C4-2B (cell line): Measurements from ENCODE around the gene SPSB1.

Source experiments
- H3K27ac ChIP-seq: fragments of 450-650 bp; 2 replicates; pipeline ENCODE4 v1.5.1; 2017
- ZFX ChIP-seq: fragments of 450-650 bp; IDR thresholded peaks from 2 replicates; pipeline ENCODE4 v1.6.1; 2017
- TF ChIP-seq, protein P1 (sequence below): fragments of 450-650 bp; conservative IDR thresholded peaks from 2 replicates; pipeline ENCODE4 v1.5.1; 2017; ENCODE audit warnings: mild to moderate bottlenecking

SPSB1 gene

DNA sequence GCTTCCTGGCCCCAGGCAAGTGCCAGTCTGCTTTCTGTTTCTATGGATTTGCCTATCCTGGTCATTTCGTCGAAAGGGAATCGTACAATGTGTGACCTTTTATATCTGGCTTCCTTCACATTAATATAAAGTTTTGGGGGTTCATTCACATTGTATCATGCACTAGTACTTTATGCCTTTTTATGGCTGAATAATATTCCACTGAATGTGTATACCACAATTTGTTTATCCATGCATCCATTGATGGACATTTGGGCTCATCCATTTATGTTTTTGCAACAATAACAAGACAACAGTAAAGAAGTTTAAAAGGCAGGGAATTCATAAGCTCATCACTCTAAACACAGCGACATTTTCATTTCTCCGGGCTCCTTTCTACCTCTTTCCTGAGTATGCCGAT, 50.6 kb downstream of the SPSB1 start:
- no peak for TF ChIP-seq ZFX
- no peak overlapping the region for H3K27ac ChIP-seq

DNA sequence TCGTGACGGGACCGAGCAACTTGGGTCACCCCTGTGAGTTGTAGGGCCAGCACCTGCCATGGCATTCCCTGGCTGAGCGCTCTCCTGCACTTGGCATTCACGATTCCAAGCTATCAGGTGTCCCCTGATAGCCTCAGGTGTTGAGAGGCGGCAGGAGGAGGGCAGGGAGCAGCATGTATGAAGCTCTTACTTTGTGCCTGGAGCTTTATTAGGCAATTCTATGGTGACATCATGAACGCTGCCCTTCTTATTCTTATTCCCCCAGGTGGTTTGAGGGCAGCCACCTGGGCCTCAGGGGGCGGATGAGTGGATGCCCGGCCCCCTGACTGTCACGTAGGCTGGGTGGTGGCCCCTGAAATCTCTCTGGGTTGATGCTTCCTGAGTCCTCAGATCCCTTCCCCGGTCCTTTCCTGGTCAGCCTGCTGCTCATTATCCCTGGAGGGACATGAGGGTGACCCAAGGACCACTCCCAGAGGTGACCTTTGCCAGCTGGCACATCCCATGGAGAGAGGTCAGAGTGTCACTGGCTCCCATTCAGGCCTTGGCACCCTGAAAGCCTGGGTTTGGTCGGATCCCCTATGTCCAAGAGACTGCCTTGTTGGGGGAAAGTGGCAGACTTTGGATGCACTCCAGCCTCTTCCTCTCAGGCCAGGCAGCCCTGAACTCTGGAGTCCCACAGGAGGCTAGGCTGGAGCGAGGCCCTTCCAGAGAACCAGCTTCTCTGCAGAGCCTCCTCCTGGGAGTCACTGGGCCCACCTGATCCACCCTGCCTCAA, 51.9 kb downstream of the SPSB1 start:
- H3K27ac ChIP-seq, result no peak overlapping the region
- TF ChIP-seq, protein P1, sequence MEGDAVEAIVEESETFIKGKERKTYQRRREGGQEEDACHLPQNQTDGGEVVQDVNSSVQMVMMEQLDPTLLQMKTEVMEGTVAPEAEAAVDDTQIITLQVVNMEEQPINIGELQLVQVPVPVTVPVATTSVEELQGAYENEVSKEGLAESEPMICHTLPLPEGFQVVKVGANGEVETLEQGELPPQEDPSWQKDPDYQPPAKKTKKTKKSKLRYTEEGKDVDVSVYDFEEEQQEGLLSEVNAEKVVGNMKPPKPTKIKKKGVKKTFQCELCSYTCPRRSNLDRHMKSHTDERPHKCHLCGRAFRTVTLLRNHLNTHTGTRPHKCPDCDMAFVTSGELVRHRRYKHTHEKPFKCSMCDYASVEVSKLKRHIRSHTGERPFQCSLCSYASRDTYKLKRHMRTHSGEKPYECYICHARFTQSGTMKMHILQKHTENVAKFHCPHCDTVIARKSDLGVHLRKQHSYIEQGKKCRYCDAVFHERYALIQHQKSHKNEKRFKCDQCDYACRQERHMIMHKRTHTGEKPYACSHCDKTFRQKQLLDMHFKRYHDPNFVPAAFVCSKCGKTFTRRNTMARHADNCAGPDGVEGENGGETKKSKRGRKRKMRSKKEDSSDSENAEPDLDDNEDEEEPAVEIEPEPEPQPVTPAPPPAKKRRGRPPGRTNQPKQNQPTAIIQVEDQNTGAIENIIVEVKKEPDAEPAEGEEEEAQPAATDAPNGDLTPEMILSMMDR, result no peak
- TF ChIP-seq ZFX, result no peak

DNA sequence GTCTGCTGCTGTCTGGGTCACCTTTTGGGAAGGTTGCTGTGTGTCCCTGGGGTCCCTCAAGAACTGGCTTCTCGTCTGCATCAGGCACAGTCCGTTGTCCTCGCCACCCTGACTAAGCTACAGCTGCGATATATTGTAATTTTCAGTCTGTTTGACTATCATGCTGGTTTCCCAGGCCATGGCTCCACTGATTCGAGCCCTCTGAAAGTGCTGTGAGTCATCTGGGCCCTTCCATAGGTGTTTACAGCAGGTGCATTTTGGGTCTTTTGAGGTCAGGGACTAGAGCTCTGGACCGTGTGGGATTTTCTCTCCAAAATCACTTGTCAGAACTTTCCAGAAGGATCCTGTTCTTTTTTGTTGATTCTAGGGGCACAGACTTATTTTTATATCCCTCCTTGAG, 52.8 kb downstream of the SPSB1 start:
- no peak for TF ChIP-seq ZFX
- TF ChIP-seq, protein P1, result no peak
- H3K27ac ChIP-seq, result no peak overlapping the region

DNA sequence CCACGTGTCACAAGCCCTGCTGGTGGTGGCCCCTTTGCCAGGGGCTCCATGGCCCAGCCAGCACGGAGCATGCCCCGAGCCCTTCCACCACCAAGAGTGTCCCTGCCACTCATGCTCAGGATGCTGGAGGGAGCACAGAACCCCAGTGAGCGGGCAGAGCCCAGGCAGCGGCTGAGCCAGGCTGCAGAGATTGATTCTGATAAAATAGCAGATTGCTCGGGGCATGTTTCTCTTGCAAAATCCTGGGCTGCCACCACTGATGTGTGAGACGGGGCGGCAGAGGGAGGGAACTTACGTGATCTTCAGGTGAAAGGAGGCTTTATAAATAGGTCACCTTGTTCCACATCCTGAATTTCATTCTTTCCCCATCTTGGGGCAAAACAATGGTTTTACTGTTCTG, 53.2 kb downstream of the SPSB1 start:
- H3K27ac ChIP-seq, result no peak overlapping the region
- no peak for TF ChIP-seq ZFX
- TF ChIP-seq, protein P1, result no peak

DNA sequence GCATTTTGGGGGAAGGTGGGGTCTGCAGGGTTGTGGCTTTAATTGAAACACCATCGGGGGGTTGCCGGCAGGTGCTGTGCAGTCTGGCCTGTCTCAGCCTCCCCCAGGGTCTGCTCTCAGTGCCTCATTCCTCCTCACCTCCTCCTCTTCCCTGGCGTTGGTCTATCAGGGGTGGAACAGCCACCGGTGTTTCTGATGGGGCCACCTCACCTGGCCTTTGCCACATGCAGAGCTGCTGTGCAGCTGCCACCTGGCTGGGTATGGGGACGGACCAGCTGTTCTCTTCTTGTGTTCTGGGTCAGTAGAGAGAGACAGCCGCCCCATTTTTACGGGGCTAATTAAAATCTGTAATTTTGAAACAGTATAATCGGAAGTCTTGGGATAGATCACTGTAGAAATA, 53.9 kb downstream of the SPSB1 start:
- TF ChIP-seq, protein P1, result no peak
- no peak for TF ChIP-seq ZFX
- no peak overlapping the region for H3K27ac ChIP-seq

DNA sequence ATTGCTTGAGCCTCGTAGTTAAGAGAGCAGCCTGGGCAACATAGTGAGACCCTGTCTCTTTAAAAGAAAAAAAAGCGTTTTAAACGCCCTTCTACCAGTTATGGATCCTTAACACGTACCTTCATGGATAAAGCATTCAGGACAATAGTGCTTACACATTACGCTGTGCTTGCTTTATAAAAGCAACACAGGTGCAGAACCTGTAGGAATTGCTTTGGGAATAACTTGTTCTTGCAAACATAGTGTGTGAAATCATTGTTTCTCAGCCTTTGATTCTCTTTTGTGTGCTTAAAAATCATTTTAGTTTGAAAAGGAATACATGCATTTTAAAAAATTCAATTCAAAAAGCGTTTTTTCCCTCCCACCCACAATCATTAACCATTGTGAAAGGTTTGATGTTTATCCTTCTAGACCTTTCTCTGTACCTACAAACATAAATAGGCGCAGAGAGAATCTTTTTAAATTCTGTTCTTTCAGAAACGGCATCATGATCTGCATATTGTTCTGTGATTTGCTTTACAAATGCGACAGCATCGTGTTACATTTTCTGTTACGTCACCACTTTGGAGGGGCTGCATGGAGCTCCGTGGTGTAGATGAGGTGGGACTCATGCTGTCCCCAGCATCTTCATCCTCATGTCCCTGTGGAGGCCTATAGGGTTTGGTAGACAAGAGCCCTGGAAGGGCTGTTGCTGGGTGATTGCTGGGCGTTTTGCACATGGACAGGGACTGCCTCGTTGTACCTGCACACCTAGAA, 54.6 kb downstream of the SPSB1 start:
- H3K27ac ChIP-seq, result no peak overlapping the region
- TF ChIP-seq, protein P1, result no peak
- no peak for TF ChIP-seq ZFX

DNA sequence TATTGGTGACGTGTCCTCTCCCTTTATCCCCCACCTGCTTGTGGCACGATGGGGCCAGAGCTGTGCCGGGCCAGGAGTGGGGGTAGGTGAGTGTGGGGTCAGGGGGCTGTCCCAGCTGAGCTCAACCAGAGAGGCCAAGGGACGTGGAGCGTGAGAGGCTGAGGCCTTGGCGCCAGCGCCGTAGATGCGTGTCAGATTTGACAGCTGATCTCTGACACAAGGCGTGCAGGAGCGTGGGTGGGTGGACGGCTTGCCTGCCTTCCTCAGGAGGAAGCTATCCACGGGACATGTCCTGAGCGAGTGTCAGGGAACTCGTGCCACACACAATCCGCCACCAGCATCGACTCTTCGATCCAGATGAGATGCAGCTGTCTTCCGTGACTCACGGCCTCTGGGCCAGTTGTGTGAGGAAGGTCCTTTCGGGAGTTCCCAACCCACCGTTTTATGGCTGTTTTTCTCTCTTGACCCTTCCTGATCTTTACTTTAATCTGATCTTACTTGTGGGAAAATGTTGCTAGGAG, 56.7 kb downstream of the SPSB1 start:
- no peak for TF ChIP-seq ZFX
- TF ChIP-seq, protein P1, result no peak
- no peak overlapping the region for H3K27ac ChIP-seq
